Stimulated activated naive B cell treated with anti-CD40 and anti-IgM and Interleukin-4, amounts not matched to agents 10 μg/mL and 1 μg/mL and 100 μg/mL, for 72 hours (primary cell): ENCODE results near the gene OVCA2.
"Not testable (repeated sequence)": the region's sequence is repeated elsewhere in the genome, so short reads cannot be mapped to it uniquely, and the experiment has no call there.

Experiments
- ATAC-seq, 2 donors: fragments of 150-1000 bp; cut with Tn5 transposase; replicated peaks; 2 replicates each; pipeline ENCODE4 v1.10.0; 2021; ENCODE audit warnings: moderate library complexity in 1 of 2
- DNase-seq: peaks from one replicate; pipeline ENCODE4 v3.0.0; 2021
- H3K27ac Mint-ChIP-seq: one replicate; pipeline ENCODE4 v1.8.0; 2022; ENCODE audit warnings: mild to moderate bottlenecking, mixed read lengths
- H3K27me3 Mint-ChIP-seq, 2 donors: one replicate each; pipeline ENCODE4 v1.8.0; 2022; ENCODE audit warnings: mixed read lengths in 2 of 2
- H3K36me3 Mint-ChIP-seq, 2 donors: one replicate each; pipeline ENCODE4 v1.8.0; 2022; ENCODE audit warnings: mixed read lengths in 2 of 2, mild to moderate bottlenecking in 1 of 2
- H3K4me1 Mint-ChIP-seq, 2 donors: one replicate each; pipeline ENCODE4 v1.8.0; 2022; ENCODE audit warnings: mixed read lengths in 2 of 2, mild to moderate bottlenecking in 1 of 2
- H3K4me3 Mint-ChIP-seq, 2 donors: one replicate each; pipeline ENCODE4 v1.8.0; 2022; ENCODE audit warnings: mild to moderate bottlenecking in 2 of 2, mixed read lengths in 2 of 2, moderate library complexity in 1 of 2
- H3K9me3 Mint-ChIP-seq, 2 donors: one replicate each; pipeline ENCODE4 v1.8.0; 2022; ENCODE audit warnings: mixed read lengths in 2 of 2, mild to moderate bottlenecking in 1 of 2

Gene OVCA2

DNA sequence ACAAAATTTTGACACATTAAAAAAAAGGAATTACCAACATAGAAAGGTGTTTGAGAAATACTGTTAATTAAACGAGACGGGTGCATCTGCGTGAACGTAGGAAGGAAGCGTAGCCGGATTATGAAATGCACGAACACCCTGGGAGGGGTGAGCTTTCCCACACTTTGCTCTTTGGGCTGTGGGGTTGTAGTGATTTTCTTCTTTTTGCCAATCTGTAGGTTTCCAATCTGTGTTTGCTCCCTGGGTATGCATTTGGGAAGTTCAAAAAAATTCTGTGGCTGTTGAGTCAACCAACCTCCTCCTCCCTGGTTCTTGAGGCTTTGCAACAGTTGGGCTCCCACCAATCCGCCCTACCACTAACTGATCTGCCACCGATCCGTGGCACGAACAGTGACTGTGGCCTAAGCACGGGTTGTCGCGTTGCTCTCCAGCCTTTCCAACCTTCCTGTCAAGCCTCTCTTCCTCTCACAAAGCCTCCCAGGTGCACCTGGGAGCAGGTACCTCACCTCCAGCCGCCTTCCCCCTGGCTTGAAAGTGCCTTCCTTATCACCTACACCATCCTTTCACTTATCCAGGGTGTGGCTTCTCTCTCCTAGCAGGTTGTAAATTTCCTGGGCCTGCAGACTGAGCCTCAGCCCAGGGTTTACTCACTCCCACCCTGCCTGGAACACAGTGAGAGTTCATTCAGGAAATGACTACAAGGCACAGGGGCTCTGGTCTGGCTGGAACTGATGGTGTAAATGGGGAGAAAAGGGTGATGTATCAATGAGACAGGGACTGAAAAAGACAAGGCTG is 33.3 kb upstream of the OVCA2 start:
- Mint-ChIP-seq H3K4me3 (no peak overlapping the region), H3K4me1 (no peaks in the 10 kb centered on the region), H3K27me3 (peaks cover 20 to 39% of the 10 kb centered on the region in 2 donors), H3K9me3 (no peaks in the 10 kb centered on the region), H3K36me3 (no peaks in the 10 kb centered on the region), H3K27ac (no peak overlapping the region)
- ATAC-seq (no peak), DNase-seq (no peak)

- DNase-seq: no peak
- ATAC-seq: no peak
- no peak overlapping the region for H3K27ac Mint-ChIP-seq
These were observed 32.1 kb upstream of the OVCA2 start for GRCh38 chr17:2009737-2010136.

DNA sequence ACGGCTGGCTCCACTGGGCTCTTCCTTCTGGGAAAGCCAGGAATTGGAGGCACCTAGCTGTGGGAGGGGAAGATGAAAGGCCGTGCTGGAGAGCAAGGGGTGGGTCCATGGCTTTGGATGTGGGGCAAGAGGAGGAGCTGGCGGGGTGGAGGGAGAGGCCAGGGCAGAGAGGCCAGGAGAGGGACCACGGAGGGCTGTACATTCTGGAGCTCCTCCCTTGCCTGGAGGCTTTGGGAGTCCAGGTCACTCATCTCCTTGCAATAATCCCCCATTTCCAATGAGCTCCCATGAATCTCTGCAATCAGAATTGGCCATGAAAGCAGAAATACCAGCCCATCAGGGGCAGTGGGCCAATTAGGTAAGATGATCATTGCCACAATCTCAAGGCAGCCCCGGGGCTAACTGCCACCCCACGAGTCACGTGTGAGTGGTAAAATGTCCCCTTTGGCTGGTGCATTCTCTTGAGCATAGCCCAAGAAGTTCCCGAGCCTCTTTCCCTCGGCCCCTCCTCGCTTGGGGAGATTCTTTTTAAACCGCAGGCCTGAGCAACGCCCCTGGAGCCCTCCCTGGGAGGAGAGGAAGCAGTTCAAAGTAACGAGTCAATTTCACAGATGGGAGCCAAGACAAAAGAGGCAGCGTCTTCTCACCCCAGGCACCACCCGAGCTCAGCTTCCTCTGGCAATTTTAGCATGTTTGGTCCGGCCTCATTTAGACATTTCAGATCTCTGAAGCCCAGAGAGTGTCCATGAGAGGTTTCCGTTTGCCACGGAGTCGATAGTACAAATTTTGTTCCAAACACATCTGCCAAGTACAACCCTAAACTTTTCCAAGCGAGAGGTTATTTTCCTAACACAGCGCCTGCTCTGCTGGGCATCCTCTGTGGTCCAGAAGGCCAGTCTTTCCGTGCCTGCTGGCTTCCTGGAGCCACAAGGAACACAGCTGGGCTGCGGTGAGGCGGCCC is 30.1 kb upstream of the OVCA2 start:
- DNase-seq (no peak), ATAC-seq (no peak)
- H3K9me3 Mint-ChIP-seq: peaks cover 0 to 3% of the 10 kb centered on the region in 2 donors

More at GRCh38 chr17:2009737-2010136, 32.1 kb upstream of the OVCA2 start:
- peaks cover 0 to 3% of the 10 kb centered on the region in 2 donors for H3K9me3 Mint-ChIP-seq
- H3K4me1 Mint-ChIP-seq: no peaks in the 10 kb centered on the region
- H3K36me3 Mint-ChIP-seq: no peaks in the 10 kb centered on the region
- peaks cover 29 to 50% of the 10 kb centered on the region in 2 donors for H3K27me3 Mint-ChIP-seq
- H3K4me3 Mint-ChIP-seq: no peak overlapping the region

GRCh38 chr17:2012499-2012898 is 29.3 kb upstream of the OVCA2 start:
- peaks cover 0 to 3% of the 10 kb centered on the region in 2 donors for H3K9me3 Mint-ChIP-seq
- no peak overlapping the region for H3K4me3 Mint-ChIP-seq
- H3K4me1 Mint-ChIP-seq: no peaks in the 10 kb centered on the region
- peaks cover 43 to 53% of the 10 kb centered on the region in 2 donors for H3K27me3 Mint-ChIP-seq
- no peak overlapping the region for H3K27ac Mint-ChIP-seq
- no peak for DNase-seq
- H3K36me3 Mint-ChIP-seq: no peaks in the 10 kb centered on the region
- no peak for ATAC-seq

More for the DNA sequence above, 30.1 kb upstream of the OVCA2 start:
- no peaks in the 10 kb centered on the region for H3K36me3 Mint-ChIP-seq
- peaks cover 39 to 54% of the 10 kb centered on the region in 2 donors for H3K27me3 Mint-ChIP-seq
- H3K27ac Mint-ChIP-seq: no peak overlapping the region
- H3K4me1 Mint-ChIP-seq: no peaks in the 10 kb centered on the region
- no peak overlapping the region for H3K4me3 Mint-ChIP-seq

- peaks cover 52 to 61% of the 10 kb centered on the region in 2 donors for H3K27me3 Mint-ChIP-seq
- not testable (repeated sequence) for ATAC-seq, H3K9me3 Mint-ChIP-seq, H3K4me3 Mint-ChIP-seq, DNase-seq, H3K4me1 Mint-ChIP-seq, H3K27ac Mint-ChIP-seq, H3K36me3 Mint-ChIP-seq
These were observed 28.4 kb upstream of the OVCA2 start for GRCh38 chr17:2013220-2013993.

DNA sequence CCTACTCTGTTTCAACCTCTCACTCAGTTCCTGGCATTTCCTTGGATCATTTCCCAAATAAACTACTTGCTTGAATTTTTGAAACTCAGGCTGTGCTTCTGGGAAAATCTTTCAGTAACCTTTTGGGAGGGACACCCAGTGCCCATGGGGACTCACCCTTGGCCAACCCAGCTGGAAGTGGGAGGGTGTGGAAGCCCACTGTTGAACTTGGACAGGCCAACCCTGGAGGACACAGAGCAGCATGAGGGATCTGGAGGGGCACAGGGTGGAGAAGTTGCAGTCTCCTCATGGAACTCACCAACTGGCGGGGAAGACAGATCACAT is 27.9 kb upstream of the OVCA2 start:
- no peak for DNase-seq
- H3K27ac Mint-ChIP-seq: no peak overlapping the region
- H3K9me3 Mint-ChIP-seq: peaks cover 0 to 3% of the 10 kb centered on the region in 2 donors
- H3K4me3 Mint-ChIP-seq: no peak overlapping the region
- no peaks in the 10 kb centered on the region for H3K4me1 Mint-ChIP-seq
- ATAC-seq: no peak
- H3K36me3 Mint-ChIP-seq: no peaks in the 10 kb centered on the region
- peaks cover 55 to 60% of the 10 kb centered on the region in 2 donors for H3K27me3 Mint-ChIP-seq

GRCh38 chr17:2015314-2015713 is 26.5 kb upstream of the OVCA2 start:
- Mint-ChIP-seq H3K4me3 (no peak overlapping the region), H3K36me3 (no peaks in the 10 kb centered on the region), H3K27me3 (peaks cover 68 to 72% of the 10 kb centered on the region in 2 donors), H3K4me1 (no peaks in the 10 kb centered on the region), H3K27ac (no peak overlapping the region), H3K9me3 (peaks cover 0 to 3% of the 10 kb centered on the region in 2 donors)
- ATAC-seq (no peak), DNase-seq (no peak)

GRCh38 chr17:2016494-2016893 is 25.3 kb upstream of the OVCA2 start:
- no peaks in the 10 kb centered on the region for H3K36me3 Mint-ChIP-seq
- no peak overlapping the region for H3K27ac Mint-ChIP-seq
- H3K9me3 Mint-ChIP-seq: peaks cover 0 to 3% of the 10 kb centered on the region in 2 donors
- H3K4me3 Mint-ChIP-seq: no peak overlapping the region
- peaks cover 68 to 73% of the 10 kb centered on the region in 2 donors for H3K27me3 Mint-ChIP-seq
- no peaks in the 10 kb centered on the region for H3K4me1 Mint-ChIP-seq
- DNase-seq (no peak), ATAC-seq (no peak)

DNA sequence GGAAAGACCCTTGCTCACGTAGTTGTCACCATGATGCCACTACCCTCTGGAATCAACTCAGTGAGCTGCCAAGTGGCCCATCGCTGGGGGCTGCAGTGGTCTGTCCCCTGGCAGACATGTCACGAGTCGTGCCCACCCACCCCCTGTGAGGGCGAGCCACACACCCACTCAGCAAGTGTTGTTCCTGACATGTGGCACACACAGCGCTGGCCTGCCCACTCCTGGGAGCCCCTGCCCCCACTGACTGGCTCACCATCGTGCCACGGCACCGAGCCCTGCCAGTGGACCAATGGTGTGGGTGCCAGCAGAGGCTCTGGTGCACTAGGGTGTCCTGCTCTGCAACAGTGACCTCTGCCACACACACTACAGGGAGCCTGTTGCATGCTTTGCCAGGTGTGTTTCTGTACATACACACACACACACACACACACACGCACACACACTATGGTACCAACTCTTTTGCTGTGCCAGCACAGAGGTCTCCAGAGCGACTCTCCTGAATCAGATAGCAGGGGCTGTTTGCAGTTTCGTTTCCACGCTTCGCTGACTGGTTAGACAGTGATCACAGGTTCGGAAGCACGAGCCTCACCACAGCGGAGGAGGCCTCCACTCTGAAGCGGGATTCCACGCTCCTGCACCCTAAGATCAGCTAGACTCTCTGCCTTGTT is 24.4 kb upstream of the OVCA2 start:
- Mint-ChIP-seq H3K9me3 (peaks cover 0 to 3% of the 10 kb centered on the region in 2 donors), H3K4me1 (no peaks in the 10 kb centered on the region), H3K27ac (no peak overlapping the region), H3K36me3 (no peaks in the 10 kb centered on the region), H3K4me3 (no peak overlapping the region), H3K27me3 (peaks cover 63 to 65% of the 10 kb centered on the region in 2 donors)
- DNase-seq (no peak), ATAC-seq (peak; percentile 23 to 60)

GRCh38 chr17:2018716-2019510 is 22.9 kb upstream of the OVCA2 start:
- Mint-ChIP-seq H3K4me1 (peaks cover 2 to 13% of the 10 kb centered on the region in 2 donors), H3K36me3 (no peaks in the 10 kb centered on the region), H3K9me3 (peaks cover 0 to under 1% of the 10 kb centered on the region in 2 donors), H3K27me3 (peaks cover 58% of the 10 kb centered on the region in 2 donors), H3K27ac (no peak overlapping the region), H3K4me3 (no peak overlapping the region)
- ATAC-seq (no peak), DNase-seq (no peak)

GRCh38 chr17:2019723-2020122 is 22.1 kb upstream of the OVCA2 start:
- no peak for ATAC-seq
- peaks cover 54% of the 10 kb centered on the region in 2 donors for H3K27me3 Mint-ChIP-seq

DNA sequence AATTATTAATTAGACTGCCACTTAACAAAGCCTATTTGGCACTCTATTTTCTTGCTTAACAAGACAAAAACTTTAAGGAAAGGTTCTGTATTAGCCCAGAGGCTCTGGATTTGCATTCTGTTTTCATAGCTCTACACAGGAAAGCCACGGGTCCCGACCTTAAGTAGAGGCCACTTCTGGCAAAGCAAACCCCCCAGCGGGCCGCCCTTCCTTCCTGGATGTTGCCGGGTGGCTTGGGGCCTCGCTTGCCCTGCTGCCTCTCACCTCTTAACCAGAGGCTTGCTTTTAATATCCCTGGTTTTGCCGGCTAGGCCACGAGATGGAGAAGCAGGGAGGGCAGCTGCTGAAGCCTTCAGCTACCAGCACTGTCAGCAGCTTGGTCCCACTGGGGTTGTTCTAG is 21.1 kb upstream of the OVCA2 start:
- Mint-ChIP-seq H3K4me1 (peaks cover 7 to 23% of the 10 kb centered on the region in 2 donors), H3K4me3 (no peak overlapping the region), H3K27me3 (peaks cover 51 to 58% of the 10 kb centered on the region in 2 donors), H3K9me3 (no peaks in the 10 kb centered on the region), H3K27ac (no peak overlapping the region), H3K36me3 (no peaks in the 10 kb centered on the region)
- ATAC-seq (no peak), DNase-seq (no peak)

More at GRCh38 chr17:2019723-2020122, 22.1 kb upstream of the OVCA2 start:
- Mint-ChIP-seq H3K36me3 (no peaks in the 10 kb centered on the region), H3K4me3 (no peak overlapping the region), H3K4me1 (peaks cover 4 to 20% of the 10 kb centered on the region in 2 donors), H3K27ac (no peak overlapping the region), H3K9me3 (no peaks in the 10 kb centered on the region)
- DNase-seq: no peak
